Tibial nerve (tissue), 4 donors: ENCODE data around the gene CBY1. TPM values are rescaled to one million over a fixed set of nuclear protein-coding genes. Genes with fewer than 3 reads are reported as not detected.
"Not testable (repeated sequence)": the region's sequence is repeated elsewhere in the genome, so short reads cannot be mapped to it uniquely, and the experiment has no call there.

Experiments used
- DNase-seq, 2 donors: peaks; one replicate each; pipeline ENCODE4 v3.0.0-alpha.2; 2019; ENCODE audit warnings: low spot score in 2 of 2
- H3K27ac ChIP-seq, 4 donors: fragments of 200-600 bp; sonication (generic) in 3 of 4; one replicate each; pipeline ENCODE4 v1.5.1; 2017 to 2019; ENCODE audit warnings: mild to moderate bottlenecking in 1 of 4
- H3K27me3 ChIP-seq, 2 donors: fragments of 200-600 bp; sonication (generic) in 1 of 2; one replicate each; pipeline versions ENCODE4 v1.5.1 to v1.6.0; 2017 to 2019
- H3K36me3 ChIP-seq, 3 donors: fragments of 200-600 bp; sonication (generic); one replicate each; pipeline ENCODE4 v1.5.1; 2018 to 2019
- H3K4me1 ChIP-seq, 4 donors: fragments of 200-600 bp; sonication (generic) in 3 of 4; one replicate each; pipeline ENCODE4 v1.5.1; 2017 to 2019
- H3K4me3 ChIP-seq, 4 donors: fragments of 200-600 bp; sonication (generic) in 3 of 4; one replicate each; pipeline ENCODE4 v1.5.1; 2017 to 2019; ENCODE audit warnings: mild to moderate bottlenecking in 1 of 4, moderate library complexity in 1 of 4
- H3K9me3 ChIP-seq, 4 donors: fragments of 200-600 bp; sonication (generic) in 3 of 4; one replicate each; pipeline ENCODE4 v1.5.1; 2017 to 2019
- CTCF ChIP-seq, 5 experiments: fragments of 200-600 bp in 3 of 5; fragments of 450-650 bp in 2 of 5; sonication (generic) in 3 of 5; IDR thresholded peaks; one replicate each; pipeline ENCODE4 v1.5.1; 2016 to 2019; ENCODE audit warnings: antibody characterized with exemption in 5 of 5, mild to moderate bottlenecking in 3 of 5, moderate library complexity in 2 of 5
- EP300 ChIP-seq, 2 donors: sonication (generic); formaldehyde crosslinking; IDR thresholded peaks; one replicate each; pipeline ENCODE4 v1.6.1; 2017; ENCODE audit warnings: antibody characterized with exemption in 2 of 2, mild to moderate bottlenecking in 1 of 2
- POLR2A ChIP-seq, 2 donors: fragments of 450-650 bp; IDR thresholded peaks; one replicate each; pipeline ENCODE4 v1.6.1; 2017; ENCODE audit warnings: antibody characterized with exemption in 2 of 2, mild to moderate bottlenecking in 2 of 2, moderate library complexity in 2 of 2
- WGBS, 2 donors: methylation state at CpG; one replicate each; pipeline ENCODE4 v1.1.5; 2018; 5-methylcytosine and 5-hydroxymethylcytosine counted together
- total RNA-seq, 4 donors: library from RNA; depleted of rRNA; stranded (reverse); fragments of >200 nt; gene quantifications; one replicate each; pipeline ENCODE4 v1.1.0, GENCODE V29; 2016

The CBY1 gene
- total RNA-seq, 4 donors from 2014 or later, result 13.5 to 24.3 (median 17.8) TPM

- no peak for TF ChIP-seq POLR2A (IDR thresholded peaks at IDR 0.05)
- TF ChIP-seq EP300 (IDR thresholded peaks at IDR 0.05), result no peak
- no peak for TF ChIP-seq CTCF (IDR thresholded peaks at IDR 0.05)
- no peaks in the 10 kb centered on the region for H3K27me3 ChIP-seq
- H3K27ac ChIP-seq, result no peak overlapping the region
- 57 to 60% methylated on average over 3 of the region's 3 CpGs for WGBS, 2 donors
- no peaks in the 10 kb centered on the region for H3K4me1 ChIP-seq
- H3K4me3 ChIP-seq, result no peak overlapping the region
- DNase-seq, result no peak
- peaks cover 0 to 25% (median 0%) of the 10 kb centered on the region in 3 donors for H3K36me3 ChIP-seq
- no peaks in the 10 kb centered on the region for H3K9me3 ChIP-seq
Observed at GRCh38 chr22:38638728-38639127, 17.7 kb upstream of the CBY1 start.

GRCh38 chr22:38641476-38642040 lies 14.9 kb upstream of the CBY1 start:
- 92 to 93% methylated on average over 13 of the region's 13 CpGs for WGBS, 2 donors

GRCh38 chr22:38644245-38644644 lies 12.2 kb upstream of the CBY1 start:
- DNase-seq, H3K4me3 ChIP-seq, H3K27ac ChIP-seq, H3K4me1 ChIP-seq, H3K27me3 ChIP-seq, H3K9me3 ChIP-seq: not testable (repeated sequence)
- 88 to 95% methylated on average over 5 of the region's 5 CpGs for WGBS, 2 donors
- H3K36me3 ChIP-seq, result peaks cover 0 to 11% (median 0%) of the 10 kb centered on the region in 3 donors

More at GRCh38 chr22:38641476-38642040, 14.9 kb upstream of the CBY1 start:
- no peak for DNase-seq
- no peak for TF ChIP-seq CTCF (IDR thresholded peaks at IDR 0.05)
- TF ChIP-seq EP300 (IDR thresholded peaks at IDR 0.05), result no peak
- TF ChIP-seq POLR2A (IDR thresholded peaks at IDR 0.05), result no peak
- Histone ChIP-seq H3K4me1 (no peaks in the 10 kb centered on the region), H3K9me3 (no peaks in the 10 kb centered on the region), H3K27ac (no peak overlapping the region), H3K27me3 (no peaks in the 10 kb centered on the region), H3K4me3 (no peak overlapping the region), H3K36me3 (peaks cover 0 to 23% (median 0%) of the 10 kb centered on the region in 3 donors)

GRCh38 chr22:38645430-38645829 lies 11.0 kb upstream of the CBY1 start:
- no peak overlapping the region for H3K27ac ChIP-seq
- H3K27me3 ChIP-seq, result no peaks in the 10 kb centered on the region
- peaks cover 0 to 11% (median 0%) of the 10 kb centered on the region in 3 donors for H3K36me3 ChIP-seq
- H3K9me3 ChIP-seq, result no peaks in the 10 kb centered on the region
- DNase-seq, result no peak
- no peak overlapping the region for H3K4me3 ChIP-seq
- no peak for TF ChIP-seq CTCF (IDR thresholded peaks at IDR 0.05)
- TF ChIP-seq EP300 (IDR thresholded peaks at IDR 0.05), result no peak
- TF ChIP-seq POLR2A (IDR thresholded peaks at IDR 0.05), result no peak
- no peaks in the 10 kb centered on the region for H3K4me1 ChIP-seq
- WGBS, 2 donors, result 93 to 95% methylated on average over 6 of the region's 6 CpGs

GRCh38 chr22:38649841-38650522 lies 6.5 kb upstream of the CBY1 start:
- WGBS, 2 donors, result 77 to 86% methylated on average over 5 of the region's 5 CpGs
- Histone ChIP-seq H3K9me3 (no peaks in the 10 kb centered on the region), H3K4me1 (no peaks in the 10 kb centered on the region), H3K27me3 (no peaks in the 10 kb centered on the region), H3K4me3 (no peak overlapping the region), H3K27ac (no peak overlapping the region), H3K36me3 (peaks cover 0 to 11% (median 0%) of the 10 kb centered on the region in 3 donors)
- TF ChIP-seq EP300 (IDR thresholded peaks at IDR 0.05) (no peak), POLR2A (IDR thresholded peaks at IDR 0.05) (no peak), CTCF (IDR thresholded peaks at IDR 0.05) (no peak)
- no peak for DNase-seq
